ENCODE data around the gene FOXO3.

DNA sequence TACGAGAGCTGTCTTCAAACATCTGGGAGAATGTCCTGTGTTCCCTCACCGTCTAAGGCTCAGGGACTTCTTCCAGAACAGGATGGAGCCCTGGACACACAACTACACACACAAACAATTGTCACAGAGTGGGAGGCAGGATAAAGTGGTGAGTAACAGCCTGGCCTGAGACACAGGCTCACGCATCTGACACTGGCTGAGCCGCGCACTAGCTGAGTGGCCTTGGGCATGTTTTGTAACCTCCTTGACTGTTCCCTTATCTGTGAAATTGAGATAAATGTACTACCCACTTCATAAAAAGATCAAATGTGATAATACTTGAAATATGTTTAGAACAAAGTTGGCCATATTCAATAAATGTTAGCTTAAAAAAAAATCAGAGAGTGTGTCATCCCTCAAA is 155.1 kb downstream of the FOXO3 start:
- TF ChIP-seq POLR2A (IDR thresholded peaks at IDR 0.05): no peak
- TF ChIP-seq, protein P1, sequence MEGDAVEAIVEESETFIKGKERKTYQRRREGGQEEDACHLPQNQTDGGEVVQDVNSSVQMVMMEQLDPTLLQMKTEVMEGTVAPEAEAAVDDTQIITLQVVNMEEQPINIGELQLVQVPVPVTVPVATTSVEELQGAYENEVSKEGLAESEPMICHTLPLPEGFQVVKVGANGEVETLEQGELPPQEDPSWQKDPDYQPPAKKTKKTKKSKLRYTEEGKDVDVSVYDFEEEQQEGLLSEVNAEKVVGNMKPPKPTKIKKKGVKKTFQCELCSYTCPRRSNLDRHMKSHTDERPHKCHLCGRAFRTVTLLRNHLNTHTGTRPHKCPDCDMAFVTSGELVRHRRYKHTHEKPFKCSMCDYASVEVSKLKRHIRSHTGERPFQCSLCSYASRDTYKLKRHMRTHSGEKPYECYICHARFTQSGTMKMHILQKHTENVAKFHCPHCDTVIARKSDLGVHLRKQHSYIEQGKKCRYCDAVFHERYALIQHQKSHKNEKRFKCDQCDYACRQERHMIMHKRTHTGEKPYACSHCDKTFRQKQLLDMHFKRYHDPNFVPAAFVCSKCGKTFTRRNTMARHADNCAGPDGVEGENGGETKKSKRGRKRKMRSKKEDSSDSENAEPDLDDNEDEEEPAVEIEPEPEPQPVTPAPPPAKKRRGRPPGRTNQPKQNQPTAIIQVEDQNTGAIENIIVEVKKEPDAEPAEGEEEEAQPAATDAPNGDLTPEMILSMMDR (IDR thresholded peaks at IDR 0.05 in 4 of 5, conservative IDR thresholded peaks at IDR 0.05 in 1 of 5): no peak

Measured in gastrocnemius medialis (tissue), 4 donors.